ENCODE data around the gene KSR1.

GRCh38 chr17:27554911-27555310 lies 98.7 kb downstream of the KSR1 start:
- TF ChIP-seq EZH2 (IDR thresholded peaks at IDR 0.05) = no peak
- TF ChIP-seq POLR2AphosphoS5 (IDR thresholded peaks at IDR 0.05; ENCODE audit: borderline replicate concordance, low read depth, low read length) = no peak
